Activated naive CD8-positive, alpha-beta T cell treated with anti-CD3 and anti-CD28 coated beads, Interleukin-2, amount 10 ng/mL, durations not matched to agents 7 days and 5 days (primary cell): ENCODE measurements around the gene TMEM129. TPM values are rescaled to one million over a fixed set of nuclear protein-coding genes. Genes with fewer than 3 reads are reported as not detected.
A peak's percentile ranks its signal among the peaks of the same experiment; 100 is the strongest.

ENCODE experiments used
- ATAC-seq: fragments of 150-1000 bp; cut with Tn5 transposase; one replicate; pipeline ENCODE4 v1.10.0; 2021; ENCODE audit warnings: low read depth, moderate library complexity
- POLR2A ChIA-PET: fragments of 350-600 bp; sonication (Branson Sonifier 250); formaldehyde crosslinking; loops from one replicate; lab custom pipeline; 2021; ENCODE audit warnings: antibody characterized with exemption; lab: Charles Lee
- DNase-seq: peaks from one replicate; pipeline ENCODE4 v3.0.0; 2021
- H3K27ac Mint-ChIP-seq: one replicate; pipeline ENCODE4 v1.8.0; 2022; ENCODE audit warnings: mild to moderate bottlenecking, mixed read lengths
- H3K27me3 Mint-ChIP-seq: one replicate; pipeline ENCODE4 v1.8.0; 2022; ENCODE audit warnings: mild to moderate bottlenecking, moderate library complexity, mixed read lengths
- H3K36me3 Mint-ChIP-seq: one replicate; pipeline ENCODE4 v1.8.0; 2021; ENCODE audit warnings: mild to moderate bottlenecking, mixed read lengths
- H3K4me1 Mint-ChIP-seq: one replicate; pipeline ENCODE4 v1.8.0; 2021; ENCODE audit warnings: mixed read lengths
- H3K4me3 Mint-ChIP-seq: one replicate; pipeline ENCODE4 v1.8.0; 2022; ENCODE audit warnings: mild to moderate bottlenecking, moderate library complexity, mixed read lengths
- H3K9me3 Mint-ChIP-seq: one replicate; pipeline ENCODE4 v1.8.0; 2021; ENCODE audit warnings: mixed read lengths
- total RNA-seq, 2 experiments: library from RNA; stranded (reverse); gene quantifications; one replicate each; pipeline ENCODE4 v1.2.3, GENCODE V29; 2021

TMEM129 gene
- total RNA-seq, 2 experiments from 2014 or later = 27.5 to 27.6 TPM

- Mint-ChIP-seq H3K4me3 (no peak overlapping the region), H3K27me3 (no peaks in the 10 kb centered on the region), H3K36me3 (peaks cover 50% of the 10 kb centered on the region), H3K27ac (no peak overlapping the region), H3K4me1 (peaks cover 34% of the 10 kb centered on the region), H3K9me3 (no peaks in the 10 kb centered on the region)
- no peak for DNase-seq
- no peak for ATAC-seq
- POLR2A ChIA-PET = interaction anchor here (1.2 to 2.9 kb wide), 2 partner anchors 16 to 35 kb away, joined by 4 to 9 read pairs; partner anchors contain the start of gene SLBP
Measured at GRCh38 chr4:1728061-1728980, 7.2 kb upstream of the TMEM129 start.

GRCh38 chr4:1727117-1728031 lies 6.3 kb upstream of the TMEM129 start:
- H3K27me3 Mint-ChIP-seq = no peaks in the 10 kb centered on the region
- no peaks in the 10 kb centered on the region for H3K9me3 Mint-ChIP-seq
- peaks cover 38% of the 10 kb centered on the region for H3K4me1 Mint-ChIP-seq
- POLR2A ChIA-PET = interaction anchor here (0.6 to 2.9 kb wide), 3 partner anchors 9 to 34 kb away, joined by 4 to 9 read pairs (median 4); partner anchors contain the start of gene SLBP
- H3K36me3 Mint-ChIP-seq = peaks cover 50% of the 10 kb centered on the region
- H3K4me3 Mint-ChIP-seq = no peak overlapping the region
- DNase-seq (no peak), ATAC-seq (no peak)
- H3K27ac Mint-ChIP-seq = peak overlapping the region; percentile 73

DNA sequence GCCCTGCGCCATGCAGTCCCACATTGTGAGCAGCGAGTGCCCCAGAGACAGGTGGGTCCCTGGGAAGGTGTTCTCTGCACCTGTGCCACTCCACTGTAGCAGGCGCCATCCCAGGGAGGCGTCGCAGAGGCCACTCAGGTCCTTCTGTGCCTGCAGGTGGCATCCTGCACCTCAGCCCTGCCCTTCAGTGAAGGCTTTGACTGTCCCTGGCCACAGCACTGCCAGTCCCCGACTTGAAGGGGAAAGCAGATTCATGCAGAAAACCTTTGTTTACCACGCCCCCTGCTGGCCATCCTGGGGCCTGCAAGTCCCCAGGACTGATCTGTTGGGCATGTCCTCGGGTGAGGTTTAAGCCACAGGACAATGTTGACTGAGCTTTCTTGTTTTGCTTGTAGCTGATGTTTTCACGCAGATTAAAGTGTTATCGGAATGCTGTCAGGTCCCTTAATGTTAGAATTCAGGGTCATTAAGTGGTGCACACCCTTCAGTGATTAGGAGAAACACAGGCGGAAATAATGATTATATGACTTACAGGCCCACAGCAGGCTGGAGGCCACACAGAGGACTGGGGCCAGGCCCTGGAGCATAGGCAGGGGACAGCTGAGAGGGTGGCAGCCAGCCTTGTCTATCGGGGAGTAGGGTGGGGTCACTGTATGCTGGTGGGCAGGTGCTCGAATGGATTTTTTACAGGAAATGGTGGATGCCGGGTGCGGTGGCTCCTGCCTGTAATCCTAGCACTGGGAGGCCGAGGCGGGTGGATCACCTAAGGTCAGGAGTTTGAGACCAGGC lies 5.2 kb upstream of the TMEM129 start:
- H3K4me3 Mint-ChIP-seq = peak overlapping the region; percentile 42
- H3K4me1 Mint-ChIP-seq = peaks cover 41% of the 10 kb centered on the region

DNA sequence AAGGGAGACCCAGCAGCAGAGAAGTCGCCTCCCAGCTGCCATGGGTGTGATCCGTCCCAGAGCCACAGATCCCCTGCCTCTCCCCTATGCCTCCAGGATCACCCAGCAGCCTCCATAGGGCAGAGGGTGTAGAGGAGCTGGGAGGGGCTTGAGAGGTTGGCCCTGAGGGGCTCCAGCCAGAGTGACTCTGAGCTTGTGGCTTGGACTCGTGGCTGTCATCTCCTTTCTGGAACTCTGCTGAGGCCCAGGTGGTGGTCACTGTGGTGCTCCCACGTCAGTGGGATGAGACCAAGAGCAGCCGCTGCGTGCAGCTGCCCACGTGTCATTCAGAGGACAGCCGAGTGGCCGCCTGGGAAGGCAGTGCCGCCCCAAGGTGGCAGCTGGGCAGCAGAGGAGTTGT lies 4.4 kb upstream of the TMEM129 start:
- POLR2A ChIA-PET = interaction anchor here (0.7 to 7.0 kb wide), 3 partner anchors 14 to 33 kb away, joined by 4 to 148 read pairs (median 49); partner anchors contain the start of gene SLBP
- Mint-ChIP-seq H3K4me3 (no peak overlapping the region), H3K9me3 (no peaks in the 10 kb centered on the region), H3K36me3 (peaks cover 50% of the 10 kb centered on the region), H3K27ac (no peak overlapping the region), H3K27me3 (no peaks in the 10 kb centered on the region), H3K4me1 (peaks cover 41% of the 10 kb centered on the region)
- DNase-seq = no peak
- ATAC-seq = no peak

More for the DNA sequence above, 5.2 kb upstream of the TMEM129 start:
- ATAC-seq (peak; percentile 31), DNase-seq (peak; percentile 89)
- POLR2A ChIA-PET = interaction anchor here (0.7 to 7.0 kb wide), 3 partner anchors 15 to 33 kb away, joined by 3 to 148 read pairs (median 9); partner anchors contain the start of gene SLBP
- Mint-ChIP-seq H3K36me3 (peaks cover 54% of the 10 kb centered on the region), H3K9me3 (no peaks in the 10 kb centered on the region), H3K27me3 (no peaks in the 10 kb centered on the region), H3K27ac (peak overlapping the region; percentile 73)

GRCh38 chr4:1723131-1723801 lies 2.1 kb upstream of the TMEM129 start:
- H3K36me3 Mint-ChIP-seq = peaks cover 39% of the 10 kb centered on the region
- H3K4me1 Mint-ChIP-seq = peaks cover 41% of the 10 kb centered on the region

DNA sequence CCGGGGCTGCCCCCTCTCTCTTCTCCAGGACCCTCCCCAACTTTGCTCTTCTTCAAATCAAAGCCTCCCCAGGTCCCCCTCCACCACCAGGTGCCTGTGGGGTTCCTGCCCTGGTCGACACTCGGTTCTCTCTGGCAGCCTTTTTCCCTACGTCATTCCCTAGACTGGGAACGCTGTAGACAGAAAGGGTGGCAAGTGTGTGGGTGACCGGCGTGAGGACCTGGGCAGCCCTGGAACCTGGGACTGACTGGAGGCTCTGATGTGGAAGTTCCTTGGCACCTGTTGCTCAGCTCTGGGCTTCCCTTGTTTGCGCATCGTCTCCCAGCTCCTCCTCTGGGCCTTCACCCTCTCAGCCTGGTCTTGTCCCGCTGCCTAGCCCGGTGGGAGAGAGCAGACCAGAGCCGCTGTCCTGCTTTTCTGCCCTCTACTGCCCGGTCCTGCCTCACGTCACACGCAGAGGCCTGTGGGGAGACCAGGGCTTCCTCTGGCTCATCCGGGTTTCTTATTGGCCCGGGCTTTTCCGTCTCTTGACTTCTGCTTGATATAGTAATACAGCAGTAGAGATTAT lies 1.5 kb upstream of the TMEM129 start:
- H3K27me3 Mint-ChIP-seq = no peaks in the 10 kb centered on the region
- peak overlapping the region; percentile 99 for H3K4me3 Mint-ChIP-seq
- no peaks in the 10 kb centered on the region for H3K9me3 Mint-ChIP-seq
- peak overlapping the region; percentile 98 for H3K27ac Mint-ChIP-seq
- peaks cover 37% of the 10 kb centered on the region for H3K36me3 Mint-ChIP-seq
- ATAC-seq (no peak), DNase-seq (peak; percentile 55)
- POLR2A ChIA-PET = interaction anchor here (0.5 to 7.0 kb wide), 6 partner anchors 11 to 1641 kb away, joined by 3 to 148 read pairs (median 5); partner anchors contain the start of gene SLBP
- H3K4me1 Mint-ChIP-seq = peaks cover 40% of the 10 kb centered on the region

More at GRCh38 chr4:1723131-1723801, 2.1 kb upstream of the TMEM129 start:
- Mint-ChIP-seq H3K27ac (peak overlapping the region; percentile 98), H3K4me3 (peak overlapping the region; percentile 99), H3K9me3 (no peaks in the 10 kb centered on the region), H3K27me3 (no peaks in the 10 kb centered on the region)
- ATAC-seq (peak; percentile 1), DNase-seq (no peak)
- POLR2A ChIA-PET = interaction anchor here (0.5 to 7.0 kb wide), 7 partner anchors 12 to 1641 kb away, joined by 3 to 148 read pairs (median 4); partner anchors contain the start of gene SLBP

DNA sequence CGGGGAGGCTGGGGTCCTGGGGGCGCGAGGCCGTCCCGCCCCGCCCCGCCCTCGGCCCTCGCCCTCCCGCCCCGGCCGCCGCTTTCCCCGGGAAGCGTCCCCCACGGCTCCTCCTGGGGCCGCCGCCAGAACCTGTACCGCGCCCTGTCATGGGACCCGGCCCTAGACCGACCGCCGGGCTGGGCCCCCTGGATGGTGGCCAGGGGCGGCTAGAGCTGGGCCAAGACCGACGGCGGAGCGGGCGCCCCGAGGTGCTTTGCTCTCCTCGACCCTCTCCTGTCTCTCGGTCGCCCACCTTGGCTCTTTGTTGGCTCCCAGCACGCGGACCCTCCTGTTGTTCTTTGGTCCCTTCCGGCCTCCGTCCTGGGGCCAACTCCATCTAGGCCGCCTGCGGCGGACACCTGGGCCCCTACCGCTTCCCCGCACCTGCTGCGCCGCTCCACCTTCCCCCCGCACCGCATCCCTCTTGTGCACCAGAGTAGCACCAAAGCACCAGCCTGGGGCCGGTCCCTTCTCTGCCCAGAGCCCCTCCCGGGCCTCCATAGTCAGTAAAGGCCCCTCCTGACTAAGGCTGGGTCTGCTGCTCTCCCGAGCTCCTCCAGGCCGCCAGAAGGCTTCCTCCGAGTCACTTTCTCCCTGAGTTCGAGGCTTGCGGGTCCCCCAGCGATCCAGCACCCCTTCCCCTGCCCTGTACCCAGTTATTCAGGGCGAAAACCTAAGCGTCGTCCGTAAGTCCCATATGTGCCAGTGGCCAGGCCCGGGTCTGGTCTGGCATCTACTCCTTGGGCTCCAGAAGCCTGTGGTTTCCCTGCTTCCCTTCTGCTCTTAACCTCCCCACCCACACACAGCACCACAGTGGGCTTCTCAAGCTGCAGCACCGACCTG lies 785 bp upstream of the TMEM129 start:
- no peak for ATAC-seq
- Mint-ChIP-seq H3K27ac (peak overlapping the region; percentile 98), H3K4me3 (peak overlapping the region; percentile 99), H3K36me3 (peaks cover 36% of the 10 kb centered on the region), H3K27me3 (no peaks in the 10 kb centered on the region), H3K9me3 (no peaks in the 10 kb centered on the region), H3K4me1 (peaks cover 40% of the 10 kb centered on the region)
- POLR2A ChIA-PET = interaction anchor here (0.5 to 7.0 kb wide), 9 partner anchors 10 to 286 kb away, joined by 3 to 148 read pairs (median 4); partner anchors contain the start of genes LETM1 and SLBP
- no peak for DNase-seq

DNA sequence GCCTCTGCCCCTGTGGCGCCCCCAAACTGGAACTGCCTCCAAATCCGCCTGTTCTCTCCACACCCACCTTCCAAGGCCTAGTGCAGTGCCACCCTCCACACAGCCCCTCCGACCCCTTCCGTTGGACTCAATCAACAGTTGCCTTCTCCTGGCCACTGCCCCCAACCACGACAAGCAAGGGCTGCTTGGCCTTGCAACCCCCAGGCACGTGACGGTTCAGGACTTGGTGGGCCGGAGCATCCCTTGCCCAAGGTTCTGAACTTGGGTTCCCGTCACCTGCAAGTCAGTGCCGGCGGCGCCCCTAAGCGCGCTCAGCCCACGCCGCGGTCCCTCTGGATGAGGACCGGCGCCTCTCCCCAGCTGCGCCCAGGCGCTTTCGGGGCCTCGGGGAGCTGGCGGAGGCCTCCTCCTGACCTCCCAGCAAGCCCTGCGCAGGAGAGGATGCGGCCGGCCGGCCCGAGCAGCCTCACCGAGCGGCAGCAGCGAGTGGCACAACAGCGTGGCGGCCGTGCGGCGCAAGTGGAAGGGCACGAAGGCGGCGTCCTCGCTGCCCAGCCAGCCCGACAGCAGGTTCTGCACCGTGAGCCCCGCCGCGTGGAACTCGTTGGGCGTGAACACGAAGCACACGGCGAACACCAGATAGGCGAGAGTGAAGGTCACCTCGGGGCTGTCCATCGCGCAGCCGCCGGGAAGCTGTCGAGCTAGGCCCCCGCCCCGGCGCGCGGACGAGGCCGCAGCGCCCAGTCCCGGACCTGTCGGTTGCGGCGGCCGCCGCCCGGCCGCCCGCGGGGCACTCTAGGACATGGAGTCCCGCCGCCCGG lies 750 bp downstream of the TMEM129 start:
- no peaks in the 10 kb centered on the region for H3K9me3 Mint-ChIP-seq
- POLR2A ChIA-PET = interaction anchor here (0.6 to 7.0 kb wide), 14 partner anchors 9 to 748 kb away, joined by 3 to 148 read pairs (median 4); partner anchors contain the start of genes LETM1, NSD2 and SLBP
- ATAC-seq = peak; percentile 28
- H3K27me3 Mint-ChIP-seq = no peaks in the 10 kb centered on the region
- peaks cover 31% of the 10 kb centered on the region for H3K36me3 Mint-ChIP-seq
- peak overlapping the region; percentile 92 for H3K27ac Mint-ChIP-seq
- peak; percentile 76 for DNase-seq
- H3K4me3 Mint-ChIP-seq = peak overlapping the region; percentile 94
- H3K4me1 Mint-ChIP-seq = peaks cover 37% of the 10 kb centered on the region

- no peaks in the 10 kb centered on the region for H3K9me3 Mint-ChIP-seq
- H3K36me3 Mint-ChIP-seq = peaks cover 19% of the 10 kb centered on the region
- peaks cover 43% of the 10 kb centered on the region for H3K4me1 Mint-ChIP-seq
- H3K27me3 Mint-ChIP-seq = no peaks in the 10 kb centered on the region
- no peak for DNase-seq
- POLR2A ChIA-PET = no interaction called here
- no peak overlapping the region for H3K27ac Mint-ChIP-seq
- H3K4me3 Mint-ChIP-seq = no peak overlapping the region
- no peak for ATAC-seq
Measured at GRCh38 chr4:1718095-1718850, 2.9 kb downstream of the TMEM129 start.
